Lower leg skin (tissue), 3 donors: Measurements from ENCODE around the gene XIRP1.

Source experiments
- CTCF ChIP-seq, 3 donors: fragments of 450-650 bp; IDR thresholded peaks; one replicate each; pipeline ENCODE4 v1.5.1; 2016; ENCODE audit warnings: antibody characterized with exemption in 3 of 3, mild to moderate bottlenecking in 3 of 3, moderate library complexity in 2 of 3
- POLR2A ChIP-seq, 2 donors: fragments of 450-650 bp; IDR thresholded peaks; one replicate each; pipeline ENCODE4 v1.6.1; 2016 to 2017; ENCODE audit warnings: antibody characterized with exemption in 2 of 2, mild to moderate bottlenecking in 1 of 2, moderate library complexity in 1 of 2

- TF ChIP-seq POLR2A (IDR thresholded peaks at IDR 0.05) (no peak), CTCF (IDR thresholded peaks at IDR 0.05) (no peak)
Measured at GRCh38 chr3:39178553-39178952, 13.8 kb downstream of the XIRP1 start.
